Activated CD4-positive, alpha-beta T cell treated with anti-CD3 and anti-CD28 coated beads, Interleukin-2, Interleukin-6, amounts not matched to agents 100 ng/mL and 50 ng/mL, durations not matched to agents 16 hours and 8 hours (primary cell): ENCODE measurements around the gene PRSS3.
"Not testable (repeated sequence)": the region's sequence is repeated elsewhere in the genome, so short reads cannot be mapped to it uniquely, and the experiment has no call there.

Source experiments
- DNase-seq: peaks from one replicate; pipeline ENCODE4 v3.0.0-alpha.2; 2020

Gene PRSS3

DNA sequence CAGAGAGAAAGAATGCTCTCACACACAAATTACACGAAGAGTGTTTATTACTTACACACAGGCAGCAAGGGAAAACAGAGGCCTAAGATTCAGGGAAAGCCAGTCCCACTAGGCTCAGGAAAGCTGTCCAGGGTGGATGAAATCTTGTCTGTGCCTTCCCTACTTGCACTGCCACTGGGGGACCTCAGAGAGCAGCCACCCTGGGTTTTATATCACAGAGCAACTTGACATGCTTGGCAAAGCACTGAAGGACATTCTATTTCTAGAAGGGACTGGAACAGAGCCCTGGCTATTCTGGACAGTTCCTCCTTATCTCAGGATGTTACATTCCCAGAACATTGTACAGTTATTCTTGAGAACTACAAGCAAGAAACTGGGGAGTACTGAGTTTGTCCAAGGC, 7.5 kb upstream of the PRSS3 start:
- DNase-seq: no peak

DNA sequence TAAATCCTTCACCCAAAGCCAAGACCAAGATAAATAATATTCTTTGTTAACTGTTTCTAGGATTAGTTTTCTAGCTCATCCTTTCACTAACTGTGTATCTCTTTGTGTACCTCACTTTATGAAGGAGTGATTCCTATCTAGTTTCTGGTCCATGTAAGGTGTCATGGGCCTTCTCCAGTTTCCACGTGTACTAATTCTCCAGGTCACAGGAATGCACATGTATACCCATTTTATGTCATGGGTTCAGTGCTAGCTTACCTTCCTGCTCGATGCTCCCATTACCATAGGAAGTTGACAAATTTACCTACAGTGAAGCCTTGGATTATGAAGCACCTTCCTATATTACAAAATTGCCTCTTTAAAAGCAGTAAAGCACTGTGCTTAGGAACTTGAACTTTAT, 5.9 kb upstream of the PRSS3 start:
- DNase-seq: not testable (repeated sequence)

DNA sequence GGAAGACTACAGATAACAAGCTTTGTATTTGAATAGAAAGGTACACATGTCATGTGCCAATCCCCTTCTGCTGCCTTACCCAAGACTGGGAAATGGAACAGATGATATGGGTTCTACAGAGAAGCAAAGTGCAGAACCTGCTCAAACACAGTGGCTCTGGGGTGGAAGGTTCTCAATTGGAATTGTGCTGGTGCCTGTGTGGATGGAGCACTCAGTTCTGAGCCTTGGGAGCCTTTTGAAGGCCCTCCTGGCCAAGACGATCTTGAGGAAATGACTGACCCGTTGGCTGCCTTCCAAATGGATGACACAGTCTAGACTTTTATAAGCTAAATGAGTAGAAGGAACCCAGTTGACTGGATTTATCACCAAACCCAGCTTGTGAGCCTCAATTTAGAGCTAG, 4.2 kb upstream of the PRSS3 start:
- DNase-seq: no peak

DNA sequence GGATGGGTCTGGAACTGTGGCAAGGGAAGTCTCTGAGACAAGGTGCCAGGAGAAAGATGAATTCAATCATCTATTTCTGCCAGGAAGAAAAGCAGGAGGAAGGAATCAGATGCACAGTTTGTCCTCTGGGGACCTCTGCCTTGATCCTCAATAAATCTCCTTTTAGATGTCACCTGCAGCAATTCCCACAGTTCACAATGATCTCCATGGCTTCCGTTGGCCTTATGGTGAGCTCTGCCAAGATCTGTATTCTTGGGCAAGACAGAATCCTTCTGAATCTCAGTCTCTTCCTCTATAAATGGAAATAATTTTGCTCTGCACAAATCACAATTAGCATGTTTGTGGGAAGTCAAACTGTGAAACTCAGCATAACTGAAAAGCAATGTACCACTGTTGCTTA, 1.9 kb upstream of the PRSS3 start:
- DNase-seq: not testable (repeated sequence)

DNA sequence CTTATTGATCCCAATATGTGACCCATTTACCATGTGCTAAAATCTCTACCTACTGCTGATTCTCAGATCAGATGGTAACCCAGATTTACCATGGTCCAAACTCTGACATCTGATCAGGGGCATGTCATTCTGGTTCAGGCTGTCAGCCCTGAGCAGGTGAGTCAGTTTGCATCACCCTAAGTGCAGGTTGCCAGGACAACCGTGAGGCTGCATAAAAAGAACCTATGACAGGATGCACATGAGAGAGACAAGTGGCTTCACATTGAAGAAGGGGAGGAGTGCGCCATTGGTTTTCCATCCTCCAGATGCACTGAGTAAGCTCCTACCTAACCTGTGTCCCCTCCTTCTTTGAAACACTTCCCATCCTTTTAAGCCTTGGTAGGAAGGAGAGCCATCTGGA, 801 bp upstream of the PRSS3 start:
- no peak for DNase-seq

DNA sequence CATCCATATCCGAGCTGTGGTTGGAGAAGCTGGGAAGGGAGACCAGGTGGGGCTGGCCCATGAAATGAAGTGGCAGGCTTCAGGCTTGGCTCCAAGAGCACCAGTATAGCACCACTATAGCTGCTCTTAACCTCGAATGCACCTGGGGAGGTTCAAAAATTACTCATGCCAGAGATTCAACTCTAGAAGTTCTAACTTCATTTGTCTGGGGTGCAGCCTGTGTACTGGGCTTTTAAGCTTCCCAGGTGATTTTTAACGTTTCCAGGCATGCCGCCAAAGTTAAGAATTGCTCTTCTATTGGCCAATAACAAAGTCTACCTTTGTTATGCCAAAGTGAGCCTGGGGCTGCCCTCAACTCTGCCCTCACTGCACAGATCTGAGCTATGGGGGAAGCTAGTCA, 458 bp downstream of the PRSS3 start:
- DNase-seq: no peak

DNA sequence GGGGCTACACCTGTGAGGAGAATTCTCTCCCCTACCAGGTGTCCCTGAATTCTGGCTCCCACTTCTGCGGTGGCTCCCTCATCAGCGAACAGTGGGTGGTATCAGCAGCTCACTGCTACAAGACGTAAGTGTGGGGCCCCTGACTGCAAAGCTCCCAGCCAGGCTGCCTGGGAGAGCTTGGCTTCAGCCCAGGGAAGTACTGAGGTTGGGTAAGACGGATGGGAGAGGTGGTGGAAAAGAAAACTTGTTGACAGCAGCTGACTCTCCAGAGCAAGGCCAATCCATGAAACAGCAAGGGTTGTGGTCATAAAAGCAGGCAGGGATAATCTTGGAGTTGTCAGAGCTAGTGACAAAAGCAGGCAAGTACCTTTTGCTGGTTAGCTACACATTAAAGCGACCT, 1.3 kb downstream of the PRSS3 start:
- DNase-seq: not testable (repeated sequence)

DNA sequence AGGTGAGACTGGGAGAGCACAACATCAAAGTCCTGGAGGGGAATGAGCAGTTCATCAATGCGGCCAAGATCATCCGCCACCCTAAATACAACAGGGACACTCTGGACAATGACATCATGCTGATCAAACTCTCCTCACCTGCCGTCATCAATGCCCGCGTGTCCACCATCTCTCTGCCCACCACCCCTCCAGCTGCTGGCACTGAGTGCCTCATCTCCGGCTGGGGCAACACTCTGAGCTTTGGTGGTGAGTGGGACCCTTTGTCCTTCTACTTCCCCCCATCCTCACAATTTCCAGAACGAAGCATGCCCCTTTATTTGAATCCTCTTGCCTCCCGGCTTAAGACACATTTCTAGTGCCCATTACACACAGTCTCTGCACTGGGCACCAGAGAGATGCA, 2.5 kb downstream of the PRSS3 start:
- DNase-seq: no peak

DNA sequence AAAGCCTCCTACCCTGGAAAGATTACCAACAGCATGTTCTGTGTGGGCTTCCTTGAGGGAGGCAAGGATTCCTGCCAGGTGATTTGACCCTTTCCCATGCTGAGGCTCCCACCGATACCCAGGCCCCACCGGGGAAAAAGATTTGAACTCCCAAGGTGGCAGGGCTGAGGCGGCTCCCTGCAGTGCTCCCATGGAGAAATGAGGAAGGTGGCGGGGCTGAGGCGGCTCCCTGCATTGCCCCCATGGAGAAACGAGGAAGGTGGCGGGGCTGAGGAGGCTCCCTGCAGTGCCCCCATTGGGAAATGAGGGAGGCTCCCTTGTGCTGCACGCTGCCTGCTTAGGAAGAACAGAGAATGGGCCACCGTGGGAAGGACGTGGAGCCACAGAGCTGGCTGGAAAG, 3.2 kb downstream of the PRSS3 start:
- no peak for DNase-seq

DNA sequence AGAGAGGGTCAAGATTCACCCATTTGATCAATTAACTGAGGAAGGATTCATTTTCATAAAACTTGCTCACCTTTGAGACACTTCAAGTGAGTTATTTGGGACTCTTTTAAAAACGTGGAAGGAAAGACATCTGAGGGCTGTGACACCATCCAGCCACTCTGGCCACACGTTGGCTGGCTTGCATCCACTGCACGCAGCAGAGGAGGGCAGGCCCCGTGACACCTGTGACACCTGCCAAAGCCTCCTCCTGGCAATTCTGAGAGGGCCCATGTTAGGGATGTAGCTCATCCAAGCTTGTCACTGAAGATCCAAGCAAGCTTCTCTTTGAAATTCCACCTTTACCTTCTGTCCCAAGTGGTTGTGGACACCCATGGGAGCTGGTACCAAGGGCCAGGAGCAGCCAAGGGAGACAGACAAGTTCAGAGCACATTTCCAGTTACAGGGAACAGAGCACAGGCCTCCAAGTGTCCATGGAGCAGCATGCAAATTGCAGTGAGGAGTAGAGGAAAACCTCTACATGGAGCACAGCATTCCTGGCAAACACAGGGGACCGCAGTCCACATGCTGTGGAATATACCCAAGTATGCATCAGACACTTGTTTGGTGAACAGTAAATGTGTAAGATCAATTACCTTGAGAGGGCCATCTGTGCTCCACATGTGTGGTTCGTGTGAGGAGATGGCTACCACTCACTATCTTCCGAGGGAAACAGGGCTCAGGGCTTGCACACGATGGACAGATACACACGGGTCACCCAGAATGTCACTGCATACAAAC, 4.8 kb downstream of the PRSS3 start:
- no peak for DNase-seq

DNA sequence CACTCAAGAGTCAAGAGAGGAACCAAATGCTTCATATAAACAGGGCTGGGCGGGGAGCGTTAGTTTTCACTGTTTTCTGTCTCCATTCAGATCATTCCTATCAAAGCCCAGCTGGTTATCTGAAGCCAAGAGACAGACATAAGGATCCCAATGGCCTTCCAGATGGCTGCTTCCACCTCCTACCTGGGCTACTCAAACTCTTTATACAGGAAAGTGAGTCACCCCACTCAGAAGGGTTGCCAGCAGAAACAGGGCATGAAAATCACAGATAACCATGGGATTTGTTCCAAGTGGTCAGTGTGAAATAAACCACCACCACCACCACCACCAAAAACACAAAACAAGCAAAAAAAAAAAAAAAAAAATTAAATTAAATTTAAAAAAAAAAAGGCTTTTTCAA, 5.5 kb downstream of the PRSS3 start:
- DNase-seq: no peak

DNA sequence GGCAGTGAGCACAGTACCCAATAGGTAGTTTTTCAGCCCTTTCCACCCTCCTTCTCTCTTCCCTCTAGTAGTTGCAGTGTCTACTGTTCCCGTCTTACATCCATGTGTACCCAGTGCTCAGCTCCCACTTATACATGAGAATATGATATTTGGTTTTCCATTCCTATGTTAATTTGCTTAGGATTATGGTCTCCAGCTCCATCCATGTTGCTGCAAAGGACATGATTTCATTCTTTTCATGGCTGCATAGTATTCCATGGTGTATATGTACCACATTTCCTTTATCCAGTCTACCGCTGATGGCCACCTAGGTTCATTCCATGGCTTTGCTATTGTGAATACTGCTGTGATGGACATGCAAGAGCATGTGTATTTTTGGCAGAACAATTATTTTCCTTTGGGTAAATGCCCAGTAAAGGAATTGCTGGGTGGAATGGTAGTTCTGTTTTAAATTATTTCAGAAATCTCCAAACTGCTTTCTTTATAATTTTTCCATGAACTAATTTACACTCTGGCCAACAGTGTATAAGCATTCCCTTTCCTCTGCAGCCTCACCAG, 6.7 kb downstream of the PRSS3 start:
- DNase-seq: not testable (repeated sequence)

DNA sequence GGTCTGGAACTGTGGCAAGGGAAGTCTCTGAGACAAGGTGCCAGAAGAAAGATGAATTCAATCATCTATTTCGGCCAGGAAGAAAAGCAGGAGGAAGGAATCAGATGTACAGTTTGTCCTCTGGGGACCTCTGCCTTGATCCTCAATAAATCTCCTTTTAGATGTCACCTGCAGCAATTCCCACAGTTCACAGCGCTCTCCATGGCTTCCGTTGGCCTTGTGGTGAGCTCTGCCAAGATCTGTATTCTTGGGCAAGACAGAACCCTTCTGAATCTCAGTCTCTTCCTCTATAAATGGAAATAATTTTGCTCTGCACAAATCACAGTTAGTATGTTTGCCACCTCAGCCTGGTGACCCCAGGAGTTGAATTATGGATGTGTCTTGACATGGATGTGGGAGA, 8.8 kb downstream of the PRSS3 start:
- DNase-seq: not testable (repeated sequence)

DNA sequence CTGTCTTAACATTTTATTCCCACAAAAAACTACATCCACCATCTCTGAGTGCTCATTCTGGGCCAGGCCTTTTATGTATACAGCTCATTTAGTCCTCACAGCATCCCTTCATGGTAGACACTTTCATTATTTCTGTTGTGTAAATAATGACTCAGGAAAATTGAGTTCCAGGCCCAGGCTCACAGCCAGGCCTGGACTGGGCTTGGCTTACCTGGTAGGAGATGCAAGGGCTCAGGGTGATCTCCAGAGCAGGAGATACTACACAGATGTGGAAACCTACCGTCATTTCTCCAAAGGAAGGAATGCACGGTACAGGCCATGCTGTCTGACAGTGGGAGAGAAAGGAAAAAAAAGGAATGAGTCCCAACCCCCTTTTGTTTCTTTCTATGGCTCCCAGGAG, 11.8 kb downstream of the PRSS3 start:
- not testable (repeated sequence) for DNase-seq

DNA sequence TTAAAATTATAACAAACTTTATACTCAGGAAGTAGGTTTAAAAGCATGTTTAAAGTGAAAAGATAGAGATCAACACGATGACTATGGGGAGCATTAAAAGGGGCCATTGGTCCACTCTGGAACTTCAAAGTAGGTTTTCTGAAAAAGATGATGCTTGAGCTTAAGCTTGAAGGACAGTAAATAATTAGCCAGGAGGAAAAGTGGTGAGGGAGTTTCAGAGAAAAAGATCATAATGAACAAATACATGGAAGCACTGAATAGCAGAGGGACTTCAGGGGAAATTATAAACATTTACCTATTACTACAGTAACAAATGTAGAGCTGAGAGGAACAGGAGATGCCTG, 13.6 kb downstream of the PRSS3 start:
- DNase-seq: not testable (repeated sequence)

DNA sequence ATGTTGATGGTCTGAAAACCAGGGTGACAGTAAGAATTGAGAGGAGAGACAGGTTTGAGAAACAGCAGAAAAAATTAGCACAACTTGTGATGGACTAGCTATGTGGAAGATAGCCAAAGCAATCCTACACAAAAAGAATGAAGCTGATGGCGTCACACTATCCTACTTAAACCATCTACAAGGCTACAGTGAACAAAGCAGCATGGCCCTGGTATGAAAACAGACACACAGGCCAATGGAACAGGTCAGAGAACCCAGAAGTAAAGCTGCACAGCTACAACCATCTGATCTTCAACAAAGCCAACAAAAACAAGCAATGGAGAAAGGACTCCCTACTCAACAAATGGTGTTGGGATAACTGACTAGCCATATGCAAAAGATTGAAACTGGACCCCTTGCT, 14.1 kb downstream of the PRSS3 start:
- no peak for DNase-seq

DNA sequence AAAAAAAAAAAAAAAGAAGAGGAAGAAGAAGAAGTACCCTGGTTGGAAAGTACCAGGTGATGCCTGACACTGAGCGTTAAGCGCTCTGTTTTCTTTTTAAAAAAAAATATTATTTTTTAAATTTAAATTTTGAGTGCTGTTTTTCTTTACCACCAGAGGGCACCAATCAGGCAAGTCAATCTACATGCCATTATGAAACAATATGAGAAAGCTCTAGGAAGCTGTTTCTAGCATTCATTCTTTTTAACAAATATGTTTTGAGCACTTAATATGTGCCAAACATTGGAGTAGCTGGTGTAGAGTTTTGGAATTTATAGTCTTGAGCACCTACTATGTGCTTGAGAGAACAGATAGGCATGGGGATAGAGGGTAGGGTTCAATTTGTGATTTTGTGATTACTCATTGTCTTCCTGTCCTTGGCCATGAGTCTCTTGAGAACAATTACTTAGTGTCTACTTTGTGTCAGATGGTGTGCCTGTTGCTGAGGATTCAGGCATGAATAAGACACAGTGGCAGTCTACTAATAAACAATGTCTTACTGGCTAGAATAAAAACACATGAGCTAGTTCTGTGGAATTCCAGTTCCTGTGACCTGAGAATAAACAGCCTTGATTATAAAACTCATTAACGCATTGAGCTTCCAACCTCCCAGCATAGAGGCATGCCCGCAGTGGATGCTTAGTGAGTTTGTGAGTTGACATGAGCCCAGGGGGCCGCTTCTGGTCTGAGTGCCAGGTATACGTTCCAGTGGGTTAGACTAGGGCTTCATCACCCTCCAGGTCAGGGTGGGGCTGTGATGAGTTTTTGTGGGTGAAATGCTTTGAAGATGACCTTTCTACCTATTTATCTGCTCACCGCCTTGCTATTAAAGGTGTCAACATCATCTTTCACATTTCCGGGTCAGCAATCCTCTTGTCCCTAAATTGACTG, 18.6 kb downstream of the PRSS3 start:
- peak; percentile 54 for DNase-seq

DNA sequence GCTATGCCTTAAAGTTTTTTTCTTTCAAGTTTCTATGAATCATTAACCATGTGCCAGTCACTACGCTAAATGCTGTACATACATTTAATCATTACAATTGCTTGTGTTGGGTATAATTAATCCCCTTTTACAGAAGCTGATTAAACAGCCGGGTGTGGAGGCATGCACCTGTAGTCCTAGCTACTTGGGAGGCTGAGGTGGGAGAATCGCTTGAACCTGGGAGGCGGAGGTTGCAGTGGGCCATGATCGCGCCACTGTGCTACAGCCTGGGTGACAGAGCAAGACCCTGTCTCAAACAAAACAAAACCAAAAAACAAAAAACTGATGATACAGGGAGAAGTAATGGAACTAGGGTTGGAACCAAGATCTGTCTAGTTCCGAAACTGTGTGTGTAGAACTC, 20.4 kb downstream of the PRSS3 start:
- no peak for DNase-seq

DNA sequence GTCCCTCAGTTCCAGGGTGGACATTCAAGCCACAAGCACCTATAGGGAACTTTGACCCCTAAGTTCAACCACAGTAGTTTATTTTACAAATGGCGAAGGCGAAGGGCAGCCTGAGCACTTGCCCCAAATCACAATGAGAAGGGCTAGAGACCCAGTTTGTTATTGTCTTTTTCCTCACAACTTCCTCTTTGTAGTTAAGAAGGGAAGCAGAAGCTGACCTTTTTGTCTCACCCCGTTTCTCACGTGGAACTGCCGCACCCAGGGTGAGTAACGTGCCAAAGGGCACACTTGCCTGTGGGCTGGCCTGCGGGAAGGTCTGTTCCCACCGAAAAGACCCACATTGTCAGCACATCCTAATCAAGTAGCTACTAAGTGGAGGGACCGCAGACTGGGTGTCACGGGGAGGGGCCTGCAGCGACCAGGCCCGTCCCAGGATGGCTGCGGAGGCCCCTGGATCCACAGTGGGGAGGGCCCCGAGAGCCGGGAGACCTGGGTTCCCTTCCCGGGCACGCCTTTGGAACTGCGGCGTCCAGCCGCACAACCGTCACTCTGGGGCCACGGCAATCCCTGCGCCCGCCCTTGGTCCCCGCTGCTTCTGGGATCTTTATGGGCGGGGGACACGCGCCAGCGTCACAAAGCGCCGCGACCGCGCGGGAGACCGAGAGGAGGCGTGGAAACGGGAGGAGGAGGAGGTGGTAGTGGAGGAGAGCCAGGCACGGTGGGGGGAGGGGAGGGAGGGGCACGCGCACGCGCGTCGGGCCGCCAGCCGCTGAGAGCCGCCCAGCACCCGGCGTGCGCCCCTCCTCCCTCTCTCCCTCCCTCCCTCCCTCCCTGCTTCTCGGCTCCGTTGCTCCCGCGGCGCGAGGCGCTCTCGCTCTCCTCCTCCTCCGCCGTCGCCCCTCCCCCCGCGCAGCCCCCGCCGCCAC, 21.2 kb downstream of the PRSS3 start, which contains the start of gene UBE2R2:
TSS of gene UBE2R2 (plus strand) at position 834 of the 926 bp plus-strand sequence. CDS start 598 bp downstream, outside the sequence.
- DNase-seq: peak; percentile 95

DNA sequence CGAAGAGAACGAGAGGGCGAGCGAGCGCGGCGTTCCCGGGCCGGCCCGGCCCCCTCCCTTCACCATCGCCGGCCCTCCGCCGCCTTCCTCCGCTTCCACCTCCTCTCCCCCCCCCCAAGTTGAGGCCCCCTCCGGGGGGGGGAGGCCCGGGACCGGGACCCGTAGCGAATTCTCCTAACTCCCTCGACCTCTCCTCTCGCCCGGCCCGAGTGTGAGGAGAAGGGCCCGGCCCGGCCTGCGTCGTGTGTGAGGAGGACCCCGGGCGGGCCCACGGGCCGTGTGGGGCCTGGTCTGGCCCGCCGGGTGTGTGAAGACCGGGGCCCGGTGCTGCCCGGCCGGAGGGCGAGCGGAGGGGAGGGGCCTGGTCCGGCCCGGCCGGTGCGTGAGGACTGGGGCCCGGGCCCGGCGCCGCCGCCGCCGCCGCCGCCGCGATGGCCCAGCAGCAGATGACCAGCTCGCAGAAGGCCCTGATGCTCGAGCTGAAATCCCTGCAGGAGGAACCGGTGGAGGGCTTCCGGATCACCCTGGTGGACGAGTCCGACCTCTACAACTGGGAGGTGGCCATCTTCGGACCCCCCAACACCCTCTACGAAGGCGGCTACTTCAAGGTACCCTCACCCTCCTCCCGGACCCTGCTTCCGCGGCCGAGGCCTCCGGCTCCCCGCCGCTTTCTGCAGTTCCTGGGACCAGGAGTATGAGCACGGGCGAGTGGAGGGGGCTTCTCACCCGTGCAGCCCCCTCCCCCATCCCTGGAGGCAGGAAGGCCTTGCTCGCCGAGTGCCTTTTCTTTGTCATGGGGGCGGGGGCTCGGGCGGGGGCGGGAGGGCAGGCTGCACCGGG, 22.2 kb downstream of the PRSS3 start:
- DNase-seq: peak; percentile 57

DNA sequence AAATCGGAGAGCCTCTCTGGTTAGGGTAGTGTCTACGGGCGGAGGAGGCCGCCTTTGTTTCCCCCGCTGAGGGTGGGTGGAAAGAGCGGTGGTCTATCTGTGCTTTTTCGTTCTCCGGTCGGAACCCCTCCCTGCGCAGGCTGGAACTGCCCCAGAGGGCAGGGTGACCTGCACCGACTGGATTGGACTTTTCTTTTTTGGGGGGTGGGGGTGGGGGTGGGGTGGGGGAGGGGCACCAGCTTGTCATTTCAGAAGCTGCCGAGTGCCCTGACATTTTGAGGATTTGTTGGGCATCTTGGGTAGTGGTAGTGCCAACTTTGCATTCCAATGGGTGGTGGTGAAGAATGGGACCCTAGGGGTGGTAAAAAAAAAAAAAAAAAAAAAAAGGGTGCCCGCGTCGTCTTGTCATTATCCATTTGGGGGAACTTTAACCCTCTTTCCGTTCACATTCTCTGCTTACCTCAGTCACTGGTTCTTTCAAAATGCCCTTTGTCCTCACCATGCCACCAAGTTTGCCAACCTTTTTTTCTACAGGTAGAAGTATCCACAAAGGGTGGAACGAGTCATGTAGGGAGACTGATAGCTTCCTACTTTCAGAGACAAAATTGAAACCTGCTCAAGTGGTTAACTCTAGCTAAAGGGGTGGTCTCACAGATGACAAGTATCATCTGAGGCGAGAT, 22.9 kb downstream of the PRSS3 start:
- peak; percentile 14 for DNase-seq
